ENCODE results near the gene PCDH8. TPM values are rescaled to one million over a fixed set of nuclear protein-coding genes. Genes with fewer than 3 reads are reported as not detected.

The PCDH8 gene
- total RNA-seq: under 1 TPM in 1 of 4 donors, not detected in 3; 0.27 TPM

GRCh38 chr13:52848455-52849195 is at the start of gene PCDH8:
PCDH8 (minus strand) TSS chr13:52848640; CDS start chr13:52848436, 204 bp downstream.
- Histone ChIP-seq H3K27me3 (peaks cover 75% of the 10 kb centered on the region), H3K27ac (no peak within 1 kb of the TSS), H3K4me3 (no peak within 1 kb of the TSS), H3K9me3 (peaks cover 0 to 16% (median 0%) of the 10 kb centered on the region in 3 donors), H3K36me3 (no peaks in the 10 kb centered on the region), H3K4me1 (peaks cover 0 to 65% (median 21%) of the 10 kb centered on the region in 3 donors)
- ATAC-seq: no peak
- 0% methylated on average over 17 of the region's 41 CpGs for WGBS, 2 donors (ENCODE audit: low coverage in 1 of 2)
- TF ChIP-seq, protein P1, sequence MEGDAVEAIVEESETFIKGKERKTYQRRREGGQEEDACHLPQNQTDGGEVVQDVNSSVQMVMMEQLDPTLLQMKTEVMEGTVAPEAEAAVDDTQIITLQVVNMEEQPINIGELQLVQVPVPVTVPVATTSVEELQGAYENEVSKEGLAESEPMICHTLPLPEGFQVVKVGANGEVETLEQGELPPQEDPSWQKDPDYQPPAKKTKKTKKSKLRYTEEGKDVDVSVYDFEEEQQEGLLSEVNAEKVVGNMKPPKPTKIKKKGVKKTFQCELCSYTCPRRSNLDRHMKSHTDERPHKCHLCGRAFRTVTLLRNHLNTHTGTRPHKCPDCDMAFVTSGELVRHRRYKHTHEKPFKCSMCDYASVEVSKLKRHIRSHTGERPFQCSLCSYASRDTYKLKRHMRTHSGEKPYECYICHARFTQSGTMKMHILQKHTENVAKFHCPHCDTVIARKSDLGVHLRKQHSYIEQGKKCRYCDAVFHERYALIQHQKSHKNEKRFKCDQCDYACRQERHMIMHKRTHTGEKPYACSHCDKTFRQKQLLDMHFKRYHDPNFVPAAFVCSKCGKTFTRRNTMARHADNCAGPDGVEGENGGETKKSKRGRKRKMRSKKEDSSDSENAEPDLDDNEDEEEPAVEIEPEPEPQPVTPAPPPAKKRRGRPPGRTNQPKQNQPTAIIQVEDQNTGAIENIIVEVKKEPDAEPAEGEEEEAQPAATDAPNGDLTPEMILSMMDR (IDR thresholded peaks at IDR 0.05): no peak
- TF ChIP-seq POLR2AphosphoS5 (IDR thresholded peaks at IDR 0.05) (no peak), EP300 (IDR thresholded peaks at IDR 0.05) (no peak), POLR2A (IDR thresholded peaks at IDR 0.05) (no peak)

DNA sequence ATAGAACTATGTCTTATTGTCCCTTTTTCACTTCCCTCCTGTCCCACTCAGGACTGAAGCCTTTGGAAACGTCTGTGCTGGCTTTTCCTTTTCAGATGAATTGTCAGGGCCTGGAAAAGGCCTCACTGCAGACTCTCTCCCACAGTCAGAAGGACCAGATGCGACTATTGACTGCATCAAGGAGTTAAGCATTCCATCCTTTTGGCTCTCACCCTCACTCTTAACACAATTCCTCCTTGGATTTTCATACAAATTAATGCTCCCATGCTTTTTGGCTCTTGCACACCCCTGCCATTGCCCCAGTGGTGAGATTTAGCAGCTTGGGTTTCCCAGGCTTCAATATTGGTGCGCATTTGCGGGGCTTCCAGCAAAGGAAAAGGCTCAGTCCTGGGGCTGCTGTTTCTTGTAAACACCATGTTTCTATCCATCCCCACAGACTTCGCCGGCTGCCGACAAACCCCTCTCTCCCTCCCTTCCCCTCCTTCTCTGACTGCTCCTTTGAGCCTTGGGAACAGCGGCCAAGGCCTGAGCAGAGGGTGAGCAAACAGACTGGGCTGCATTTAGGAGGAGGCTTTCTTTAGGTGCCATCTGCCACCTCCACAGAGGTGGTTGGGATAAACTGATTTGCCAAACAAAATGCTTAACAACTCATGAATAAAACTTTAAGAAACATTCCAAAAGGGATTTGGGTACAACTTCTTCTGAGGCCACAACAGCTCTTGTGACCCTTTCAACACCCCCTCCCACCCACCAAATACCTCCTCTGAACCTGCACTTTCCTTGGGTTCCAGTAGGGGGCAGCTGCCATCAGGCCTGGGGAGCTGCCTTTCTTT is 48.6 kb upstream of the PCDH8 start:
- Histone ChIP-seq H3K4me3 (no peak overlapping the region), H3K4me1 (no peaks in the 10 kb centered on the region), H3K9me3 (no peaks in the 10 kb centered on the region), H3K27me3 (no peaks in the 10 kb centered on the region), H3K36me3 (no peaks in the 10 kb centered on the region), H3K27ac (no peak overlapping the region)
- WGBS, 2 donors (ENCODE audit: low coverage in 1 of 2): 34 to 47% methylated on average over 4 of the region's 8 CpGs
- TF ChIP-seq, protein P1 (IDR thresholded peaks at IDR 0.05): peak in 2 of 4 experiments; percentile 7 to 27
- TF ChIP-seq POLR2A (IDR thresholded peaks at IDR 0.05): no peak
- ATAC-seq: no peak

- H3K9me3 ChIP-seq: no peaks in the 10 kb centered on the region
- no peak for ATAC-seq
- no peak for TF ChIP-seq EP300 (IDR thresholded peaks at IDR 0.05)
- no peak for TF ChIP-seq POLR2A (IDR thresholded peaks at IDR 0.05)
- no peak for TF ChIP-seq POLR2AphosphoS5 (IDR thresholded peaks at IDR 0.05)
- TF ChIP-seq, protein P1 (IDR thresholded peaks at IDR 0.05): no peak
- 86% methylated on average over 5 of the region's 5 CpGs; no CpG with 5 or more reads in 1 of the 2 donors for WGBS, 2 donors (ENCODE audit: low coverage in 1 of 2)
- no peak overlapping the region for H3K4me3 ChIP-seq
- H3K36me3 ChIP-seq: no peaks in the 10 kb centered on the region
- no peaks in the 10 kb centered on the region for H3K27me3 ChIP-seq
- no peak overlapping the region for H3K27ac ChIP-seq
- H3K4me1 ChIP-seq: no peaks in the 10 kb centered on the region
Observed at GRCh38 chr13:52894413-52894812, 46.0 kb upstream of the PCDH8 start.

DNA sequence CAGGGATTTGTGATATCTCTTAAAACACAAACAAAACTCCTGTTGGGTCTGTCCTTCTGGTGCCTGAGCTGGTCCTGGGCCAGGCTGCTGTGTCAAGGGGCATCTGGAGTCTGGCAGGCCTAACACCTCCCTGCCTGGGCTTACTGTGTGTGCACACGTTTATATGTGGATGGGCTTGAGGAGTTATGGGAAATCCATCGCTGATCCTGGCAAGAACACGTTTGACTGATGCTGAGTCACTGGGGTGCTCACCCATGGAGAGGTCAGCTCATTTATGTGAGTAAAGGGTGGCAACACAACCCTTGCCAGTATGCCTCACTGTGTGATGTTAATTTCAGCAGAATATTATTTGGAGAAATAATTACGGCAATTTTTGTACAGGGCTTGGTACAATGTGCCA is 44.5 kb upstream of the PCDH8 start:
- Histone ChIP-seq H3K9me3 (no peaks in the 10 kb centered on the region), H3K27me3 (no peaks in the 10 kb centered on the region), H3K4me3 (no peak overlapping the region), H3K36me3 (no peaks in the 10 kb centered on the region), H3K27ac (no peak overlapping the region), H3K4me1 (no peaks in the 10 kb centered on the region)
- WGBS, 2 donors (ENCODE audit: low coverage in 1 of 2): 50 to 94% methylated on average over 1 to 4 of the region's 4 CpGs
- TF ChIP-seq POLR2AphosphoS5 (IDR thresholded peaks at IDR 0.05) (no peak), POLR2A (IDR thresholded peaks at IDR 0.05) (no peak), EP300 (IDR thresholded peaks at IDR 0.05) (no peak)
- TF ChIP-seq, protein P1 (IDR thresholded peaks at IDR 0.05): no peak
- ATAC-seq: no peak

Measured in gastroesophageal sphincter (tissue), 4 donors.